SK-N-SH (cell line): ENCODE results near the gene SULT1B1. TPM values are rescaled to one million over a fixed set of nuclear protein-coding genes. Genes with fewer than 3 reads are reported as not detected.

Experiments used
- CTCF ChIA-PET: fragments of 300-600, 350-600 bp; formaldehyde crosslinking; extraction: SDS; loops from one replicate; lab custom pipeline; 2021; lab: Yijun Ruan, JAX
- POLR2A ChIA-PET: fragments of 350-600 bp; sonication (Branson Sonifier 250); formaldehyde crosslinking; extraction: SDS; loops from one replicate; lab custom pipeline; 2020; ENCODE audit warnings: antibody characterized with exemption, inconsistent platforms; lab: Yijun Ruan, JAX
- DNase-seq: peaks from one replicate; pipeline ENCODE4 v3.0.0; 2012
- H2AFZ ChIP-seq: fragments of 200-600 bp; sonication (generic); 2 replicates; pipeline ENCODE4 v1.8.1; 2016; ENCODE audit warnings: antibody characterized with exemption, mild to moderate bottlenecking, low read depth
- H3F3A ChIP-seq: fragments of 200-600 bp; sonication (generic); replicated peaks from 2 replicates; pipeline ENCODE3; 2016; ENCODE audit warnings: antibody characterized with exemption, mild to moderate bottlenecking; ENCODE audit not compliant: insufficient read depth
- H3K27ac ChIP-seq, 2 experiments: fragments of 200-500 bp in 1 of 2; fragments of 200-600 bp in 1 of 2; sonication (Bioruptor generic) in 1 of 2; sonication (generic), shearing (Covaris generic) in 1 of 2; 2 replicates each; pipeline versions ENCODE4 v1.5.1 to v1.6.1; 2014 to 2016; ENCODE audit warnings: low read depth in 2 of 2, inconsistent platforms in 1 of 2, low read length in 1 of 2, mild to moderate bottlenecking in 1 of 2, mixed read lengths in 1 of 2
- H3K27me3 ChIP-seq: fragments of 200-600 bp; sonication (generic), shearing (Covaris generic); 2 replicates; pipeline ENCODE4 v1.6.1; 2016; ENCODE audit warnings: mixed run types; ENCODE audit not compliant: insufficient read depth
- H3K36me3 ChIP-seq, 2 experiments: fragments of 200-500 bp in 1 of 2; fragments of 200-600 bp in 1 of 2; sonication (Bioruptor generic) in 1 of 2; sonication (generic) in 1 of 2; replicated peaks in 1 of 2; 2 replicates each; pipeline versions ENCODE3 to v1.5.1; 2014 to 2016; ENCODE audit warnings: low read length in 1 of 2, mild to moderate bottlenecking in 1 of 2; ENCODE audit not compliant: insufficient read depth in 2 of 2, control insufficient read depth in 1 of 2
- H3K4me1 ChIP-seq, 2 experiments: fragments of 200-500 bp in 1 of 2; fragments of 200-600 bp in 1 of 2; sonication (Bioruptor generic) in 1 of 2; sonication (generic), shearing (Covaris generic) in 1 of 2; 2 replicates each; pipeline versions ENCODE4 v1.5.1 to v1.6.1; 2014 to 2016; ENCODE audit warnings: low read depth in 1 of 2, low read length in 1 of 2, mixed run types in 1 of 2; ENCODE audit not compliant: insufficient read depth in 2 of 2, control insufficient read depth in 1 of 2
- H3K4me2 ChIP-seq: fragments of 200-600 bp; sonication (generic), shearing (Covaris generic); 2 replicates; pipeline ENCODE4 v1.6.1; 2017; ENCODE audit warnings: mixed run types
- H3K4me3 ChIP-seq, 2 experiments: fragments of 200-500 bp in 1 of 2; fragments of 200-600 bp in 1 of 2; sonication (Bioruptor generic) in 1 of 2; sonication (generic), shearing (Covaris generic) in 1 of 2; 2 replicates each; pipeline versions ENCODE4 v1.5.1 to v1.8.1; 2014 to 2016; ENCODE audit warnings: low read depth in 2 of 2, inconsistent platforms in 1 of 2, low read length in 1 of 2, mild to moderate bottlenecking in 1 of 2, mixed read lengths in 1 of 2, moderate library complexity in 1 of 2
- H3K79me2 ChIP-seq: fragments of 200-600 bp; sonication (generic); 2 replicates; pipeline ENCODE4 v1.8.1; 2017; ENCODE audit warnings: mild to moderate bottlenecking; ENCODE audit not compliant: insufficient read depth
- H3K9ac ChIP-seq: fragments of 200-600 bp; sonication (generic); 2 replicates; pipeline ENCODE4 v1.6.1; 2017; ENCODE audit warnings: mixed run types
- H3K9me2 ChIP-seq: fragments of 200-600 bp; sonication (generic); 2 replicates; pipeline ENCODE4 v1.6.1; 2017; ENCODE audit warnings: mixed run types
- H3K9me3 ChIP-seq: fragments of 200-600 bp; sonication (generic); 2 replicates; pipeline ENCODE4 v1.6.1; 2017; ENCODE audit warnings: mixed run types, mild to moderate bottlenecking, moderate library complexity
- H4K20me1 ChIP-seq: fragments of 200-600 bp; sonication (generic); 2 replicates; pipeline ENCODE4 v1.6.1; 2017; ENCODE audit warnings: mild to moderate bottlenecking, mixed run types; ENCODE audit not compliant: insufficient read depth
- CHD2 ChIP-seq: fragments of 150-350 bp; IDR thresholded peaks from 2 replicates; pipeline ENCODE4 v1.6.1; 2018; ENCODE audit warnings: low read length; ENCODE audit not compliant: partially characterized antibody
- FOXJ3 ChIP-seq: sonication (generic); formaldehyde crosslinking; IDR thresholded peaks from 2 replicates; pipeline ENCODE4 v1.5.1; 2020; ENCODE audit warnings: mild to moderate bottlenecking, missing genetic modification reagents
- FOXM1 ChIP-seq: IDR thresholded peaks from 2 replicates; pipeline ENCODE4 v1.4.0; 2012; ENCODE audit warnings: low read depth, mild to moderate bottlenecking
- GATA2 ChIP-seq: sonication (generic); formaldehyde crosslinking; IDR thresholded peaks from 2 replicates; pipeline ENCODE4 v1.5.0; 2020; ENCODE audit warnings: mild to moderate bottlenecking, missing genetic modification reagents
- JUND ChIP-seq: IDR thresholded peaks from 2 replicates; pipeline ENCODE4 v1.4.0; 2012
- MEF2A ChIP-seq: IDR thresholded peaks from 2 replicates; pipeline ENCODE4 v1.4.0; 2012; ENCODE audit warnings: low read depth, borderline replicate concordance
- SIN3A ChIP-seq: IDR thresholded peaks from 2 replicates; pipeline ENCODE4 v1.6.1; 2012; ENCODE audit warnings: low read depth, mild to moderate bottlenecking, low read length, moderate library complexity, borderline replicate concordance
- TCF12 ChIP-seq: IDR thresholded peaks from 2 replicates; pipeline ENCODE4 v1.4.0; 2012
- TEAD4 ChIP-seq: IDR thresholded peaks from 2 replicates; pipeline ENCODE4 v1.4.0; 2012; ENCODE audit warnings: mild to moderate bottlenecking, borderline replicate concordance; ENCODE audit not compliant: insufficient read depth
- YY1 ChIP-seq: IDR thresholded peaks from 2 replicates; pipeline ENCODE4 v1.4.0; 2012; ENCODE audit warnings: low read depth, mild to moderate bottlenecking
- WGBS: methylation state at CpG from one replicate; pipeline ENCODE4 v1.1.6; 2017; ENCODE audit warnings: low lambda C conversion rate; 5-methylcytosine and 5-hydroxymethylcytosine counted together
- polyA plus RNA-seq, 3 experiments: library from polyadenylated mRNA; depleted of rRNA; stranded (reverse); fragments of >200 nt; gene quantifications; 2 replicates each; pipeline ENCODE4 v1.2.3, GENCODE V29; 2012
- TF ChIP-seq, protein P1 (sequence below): fragments of 150-350 bp; IDR thresholded peaks from 2 replicates; pipeline ENCODE4 v1.6.1; 2016; ENCODE audit warnings: mild to moderate bottlenecking, low read depth, low read length
- TF ChIP-seq, protein P2 (sequence below): IDR thresholded peaks from 2 replicates; pipeline ENCODE4 v1.4.0; 2012; ENCODE audit warnings: low read depth, borderline replicate concordance

The SULT1B1 gene
- polyA plus RNA-seq, 1 of the 3 experiments (the other 2 are of a cell fraction), result 14.7 TPM

DNA sequence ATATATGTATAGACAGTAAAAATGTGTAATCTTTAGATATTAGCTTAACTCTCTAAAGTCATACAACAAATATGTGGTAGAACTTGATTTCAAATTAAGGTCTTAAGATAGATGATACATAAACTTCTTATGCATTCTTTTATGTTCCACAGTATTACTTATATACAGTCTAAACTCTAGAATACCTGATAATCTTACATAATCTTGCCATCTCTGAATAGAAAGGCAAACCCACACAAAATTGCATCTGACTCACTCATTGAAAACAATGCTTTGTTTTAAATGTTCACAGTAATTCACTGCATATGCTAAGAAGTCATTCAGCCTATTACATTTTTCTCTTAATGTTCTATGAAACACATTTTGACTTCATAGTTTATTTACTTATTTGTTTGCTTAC is 10.1 kb downstream of the SULT1B1 start:
- DNase-seq, result no peak
- no peaks in the 10 kb centered on the region for H3K27me3 ChIP-seq
- POLR2A ChIA-PET, result no interaction called here
- H3K9me3 ChIP-seq, result no peaks in the 10 kb centered on the region
- H3K9me2 ChIP-seq, result no peaks in the 10 kb centered on the region
- no peak overlapping the region for H3K4me3 ChIP-seq
- H3K4me2 ChIP-seq, result no peak overlapping the region
- CTCF ChIA-PET, result no interaction called here
- peaks cover 14% of the 10 kb centered on the region for H3F3A ChIP-seq
- peaks cover 2 to 18% of the 10 kb centered on the region in 2 experiments for H3K36me3 ChIP-seq
- H3K9ac ChIP-seq, result no peak overlapping the region
- no peak overlapping the region for H2AFZ ChIP-seq
- H4K20me1 ChIP-seq, result no peaks in the 10 kb centered on the region
- H3K79me2 ChIP-seq, result no peaks in the 10 kb centered on the region
- peak overlapping the region; percentile 26 to 28; a peak in 3 of 4 replicates for H3K27ac ChIP-seq
- no peaks in the 10 kb centered on the region; a peak in 1 of 4 replicates for H3K4me1 ChIP-seq
- TF ChIP-seq JUND, result no peak
- TF ChIP-seq YY1, result no peak
- TF ChIP-seq TCF12, result peak; percentile 16; the same call in 1 of the 2 replicates

DNA sequence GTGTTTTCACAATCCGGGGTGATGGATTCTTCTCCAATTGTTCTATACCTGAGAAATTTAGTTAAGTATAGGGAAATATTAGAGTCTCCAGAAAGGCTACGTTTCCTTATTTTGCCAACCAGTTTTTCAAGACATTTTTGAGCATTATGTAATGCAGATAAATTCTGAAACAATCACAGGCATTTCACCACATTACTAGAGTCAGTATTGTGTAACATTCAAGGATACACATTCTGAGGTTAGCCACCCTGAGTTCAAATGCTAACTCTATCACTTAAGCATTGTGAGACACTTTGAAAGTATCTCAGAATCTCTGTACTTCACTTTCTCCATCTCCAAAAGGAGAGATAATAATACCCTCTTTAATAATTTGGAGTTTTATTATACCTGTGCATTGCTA is 10.6 kb downstream of the SULT1B1 start:
- Histone ChIP-seq H3K79me2 (no peaks in the 10 kb centered on the region), H3K36me3 (peaks cover 2 to 20% of the 10 kb centered on the region in 2 experiments), H3K4me1 (no peaks in the 10 kb centered on the region; a peak in 1 of 4 replicates), H3K27ac (peak overlapping the region; percentile 16 to 26; a peak in 3 of 4 replicates), H2AFZ (no peak overlapping the region), H3K9me3 (no peaks in the 10 kb centered on the region), H4K20me1 (no peaks in the 10 kb centered on the region), H3K9me2 (no peaks in the 10 kb centered on the region), H3K9ac (no peak overlapping the region), H3K4me2 (no peak overlapping the region), H3K27me3 (no peaks in the 10 kb centered on the region), H3K4me3 (no peak overlapping the region), H3F3A (peaks cover 12% of the 10 kb centered on the region)
- TF ChIP-seq YY1 (no peak), FOXM1 (no peak), MEF2A (no peak), SIN3A (no peak), CHD2 (no peak), FOXJ3 (CRISPR knock-in tag) (no peak), TEAD4 (no peak), GATA2 (CRISPR knock-in tag) (no peak), JUND (no peak), TCF12 (no peak)
- TF ChIP-seq, protein P1, sequence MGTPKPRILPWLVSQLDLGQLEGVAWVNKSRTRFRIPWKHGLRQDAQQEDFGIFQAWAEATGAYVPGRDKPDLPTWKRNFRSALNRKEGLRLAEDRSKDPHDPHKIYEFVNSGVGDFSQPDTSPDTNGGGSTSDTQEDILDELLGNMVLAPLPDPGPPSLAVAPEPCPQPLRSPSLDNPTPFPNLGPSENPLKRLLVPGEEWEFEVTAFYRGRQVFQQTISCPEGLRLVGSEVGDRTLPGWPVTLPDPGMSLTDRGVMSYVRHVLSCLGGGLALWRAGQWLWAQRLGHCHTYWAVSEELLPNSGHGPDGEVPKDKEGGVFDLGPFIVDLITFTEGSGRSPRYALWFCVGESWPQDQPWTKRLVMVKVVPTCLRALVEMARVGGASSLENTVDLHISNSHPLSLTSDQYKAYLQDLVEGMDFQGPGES, result no peak
- TF ChIP-seq, protein P2, sequence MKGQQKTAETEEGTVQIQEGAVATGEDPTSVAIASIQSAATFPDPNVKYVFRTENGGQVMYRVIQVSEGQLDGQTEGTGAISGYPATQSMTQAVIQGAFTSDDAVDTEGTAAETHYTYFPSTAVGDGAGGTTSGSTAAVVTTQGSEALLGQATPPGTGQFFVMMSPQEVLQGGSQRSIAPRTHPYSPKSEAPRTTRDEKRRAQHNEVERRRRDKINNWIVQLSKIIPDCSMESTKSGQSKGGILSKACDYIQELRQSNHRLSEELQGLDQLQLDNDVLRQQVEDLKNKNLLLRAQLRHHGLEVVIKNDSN, result no peak
- DNase-seq, result no peak
- ChIA-PET CTCF (no interaction called here), POLR2A (no interaction called here)
- 24% methylated on average over 2 of the region's 2 CpGs for WGBS
